ENCODE data around the gene MESD. TPM values are rescaled to one million over a fixed set of nuclear protein-coding genes. Genes with fewer than 3 reads are reported as not detected.

The MESD gene
- total and polyA plus RNA-seq, 4 experiments from 2014 or later, result 32.2 to 44.6 (median 39.5) TPM

GRCh38 chr15:81024265-81024872 lies 34.8 kb upstream of the MESD start:
- no peak overlapping the region for H3K4me3 Mint-ChIP-seq
- peaks cover 0 to 1% of the 10 kb centered on the region in 2 donors for H3K27me3 Mint-ChIP-seq
- DNase-seq, result no peak
- no peak overlapping the region for H3K27ac ChIP-seq (ENCODE audit: low read depth, low read length)
- POLR2A ChIA-PET (ENCODE audit: partially characterized antibody), result no interaction called here
- peaks cover 11 to 18% (median 15%) of the 10 kb centered on the region in 4 donors for H3K4me1 Mint-ChIP-seq
- H3K27ac Mint-ChIP-seq, result peak overlapping the region in 2 of 7 donors; percentile 9 to 23
- no peaks in the 10 kb centered on the region for H3K27me3 ChIP-seq (ENCODE audit: insufficient read depth, low read length)
- no peaks in the 10 kb centered on the region for H3K36me3 ChIP-seq (ENCODE audit: insufficient read depth, low read length)
- peaks cover 11% of the 10 kb centered on the region for H3K4me1 ChIP-seq (ENCODE audit: insufficient read depth, low read length)
- H3K4me3 ChIP-seq (ENCODE audit: low read length in 2 of 2), result no peak overlapping the region
- intact Hi-C loops (cut with micrococcal nuclease), result no loop called here
- H3K9me3 Mint-ChIP-seq, result peaks cover 0 to 3% (median 0%) of the 10 kb centered on the region in 8 donors
- peaks cover 0 to 4% of the 10 kb centered on the region in 2 donors for H3K36me3 Mint-ChIP-seq
- CTCF ChIA-PET (ENCODE audit: partially characterized antibody), result interaction anchor here (1.0 to 1.2 kb wide), 2 partner anchors 29 to 242 kb away, joined by 3 read pairs; no protein-coding TSS in a partner anchor
- no peaks in the 10 kb centered on the region for H3K9me3 ChIP-seq (ENCODE audit: control insufficient read depth in 1 of 2, low read length in 2 of 2)

- ChIA-PET POLR2A (ENCODE audit: partially characterized antibody) (no interaction called here), CTCF (ENCODE audit: partially characterized antibody) (interaction anchor here (1.0 to 1.2 kb wide), 2 partner anchors 28 to 242 kb away, joined by 3 read pairs; no protein-coding TSS in a partner anchor)
- H3K4me1 Mint-ChIP-seq, result peaks cover 11 to 18% (median 15%) of the 10 kb centered on the region in 4 donors
- DNase-seq, result no peak
- peaks cover 0 to 1% of the 10 kb centered on the region in 2 donors for H3K27me3 Mint-ChIP-seq
- H3K4me3 Mint-ChIP-seq, result peak overlapping the region in 7 of 8 donors; percentile 7 to 52 (median 39)
- no peaks in the 10 kb centered on the region for H3K9me3 Mint-ChIP-seq
- H3K36me3 ChIP-seq (ENCODE audit: insufficient read depth, low read length), result no peaks in the 10 kb centered on the region
- H3K27ac Mint-ChIP-seq, result peak overlapping the region in 3 of 7 donors; percentile 2 to 59 (median 53)
- intact Hi-C loops (cut with micrococcal nuclease), result no loop called here
- H3K4me1 ChIP-seq (ENCODE audit: insufficient read depth, low read length), result peaks cover 11% of the 10 kb centered on the region
- H3K27ac ChIP-seq (ENCODE audit: low read depth, low read length), result no peak overlapping the region
- no peaks in the 10 kb centered on the region for H3K27me3 ChIP-seq (ENCODE audit: insufficient read depth, low read length)
- peaks cover 0 to 4% of the 10 kb centered on the region in 2 donors for H3K36me3 Mint-ChIP-seq
- H3K9me3 ChIP-seq (ENCODE audit: control insufficient read depth in 1 of 2, low read length in 2 of 2), result no peaks in the 10 kb centered on the region
- no peak overlapping the region for H3K4me3 ChIP-seq (ENCODE audit: low read length in 2 of 2)
Observed at GRCh38 chr15:81023483-81024264, 34.1 kb upstream of the MESD start.

- Histone ChIP-seq H3K36me3 (ENCODE audit: insufficient read depth, low read length) (no peaks in the 10 kb centered on the region), H3K27ac (ENCODE audit: low read depth, low read length) (no peak overlapping the region), H3K27me3 (ENCODE audit: insufficient read depth, low read length) (no peaks in the 10 kb centered on the region), H3K4me3 (ENCODE audit: low read length in 2 of 2) (no peak overlapping the region), H3K9me3 (ENCODE audit: control insufficient read depth in 1 of 2, low read length in 2 of 2) (no peaks in the 10 kb centered on the region), H3K4me1 (ENCODE audit: insufficient read depth, low read length) (peaks cover 11% of the 10 kb centered on the region)
- intact Hi-C loops (cut with micrococcal nuclease), result no loop called here
- Mint-ChIP-seq H3K4me3 (no peak overlapping the region), H3K9me3 (no peaks in the 10 kb centered on the region), H3K4me1 (peaks cover 13 to 18% (median 15%) of the 10 kb centered on the region in 4 donors), H3K36me3 (peaks cover 0 to 4% of the 10 kb centered on the region in 2 donors), H3K27ac (no peak overlapping the region), H3K27me3 (peaks cover 0 to 1% of the 10 kb centered on the region in 2 donors)
- DNase-seq, result no peak
- CTCF ChIA-PET (ENCODE audit: partially characterized antibody), result interaction anchor here (1.0 kb wide), 1 partner anchor 245 kb away, joined by 3 read pairs; no protein-coding TSS in a partner anchor
- POLR2A ChIA-PET (ENCODE audit: partially characterized antibody), result no interaction called here
Observed at GRCh38 chr15:81021321-81021720, 31.7 kb upstream of the MESD start.

GRCh38 chr15:81018197-81018596 lies 28.6 kb upstream of the MESD start:
- Mint-ChIP-seq H3K36me3 (peaks cover 3 to 5% of the 10 kb centered on the region in 2 donors), H3K4me3 (no peak overlapping the region), H3K4me1 (peaks cover 3 to 9% (median 4%) of the 10 kb centered on the region in 4 donors), H3K27me3 (no peaks in the 10 kb centered on the region), H3K27ac (peak overlapping the region in 1 of 7 donors; percentile 18), H3K9me3 (no peaks in the 10 kb centered on the region)
- ChIA-PET POLR2A (ENCODE audit: partially characterized antibody) (no interaction called here), CTCF (ENCODE audit: partially characterized antibody) (interaction anchor here (1.0 kb wide), 1 partner anchor 248 kb away, joined by 3 read pairs; no protein-coding TSS in a partner anchor)
- H3K36me3 ChIP-seq (ENCODE audit: insufficient read depth, low read length), result no peaks in the 10 kb centered on the region
- no peaks in the 10 kb centered on the region for H3K27me3 ChIP-seq (ENCODE audit: insufficient read depth, low read length)
- DNase-seq, result no peak
- intact Hi-C loops (cut with micrococcal nuclease), result no loop called here
- H3K9me3 ChIP-seq (ENCODE audit: control insufficient read depth in 1 of 2, low read length in 2 of 2), result no peaks in the 10 kb centered on the region
- H3K4me1 ChIP-seq (ENCODE audit: insufficient read depth, low read length), result peaks cover under 1% of the 10 kb centered on the region
- no peak overlapping the region for H3K4me3 ChIP-seq (ENCODE audit: low read length in 2 of 2)
- H3K27ac ChIP-seq (ENCODE audit: low read depth, low read length), result no peak overlapping the region

GRCh38 chr15:81016489-81017068 lies 27.0 kb upstream of the MESD start:
- POLR2A ChIA-PET (ENCODE audit: partially characterized antibody), result no interaction called here
- H3K27me3 ChIP-seq (ENCODE audit: insufficient read depth, low read length), result no peaks in the 10 kb centered on the region
- Mint-ChIP-seq H3K27me3 (no peaks in the 10 kb centered on the region), H3K4me1 (peaks cover 4 to 13% (median 4%) of the 10 kb centered on the region in 4 donors), H3K36me3 (peaks cover 3 to 5% of the 10 kb centered on the region in 2 donors), H3K9me3 (no peaks in the 10 kb centered on the region), H3K4me3 (no peak overlapping the region), H3K27ac (peak overlapping the region in 1 of 7 donors; percentile 0)
- intact Hi-C loops (cut with micrococcal nuclease), result no loop called here
- CTCF ChIA-PET (ENCODE audit: partially characterized antibody), result no interaction called here
- no peak overlapping the region for H3K27ac ChIP-seq (ENCODE audit: low read depth, low read length)
- H3K9me3 ChIP-seq (ENCODE audit: control insufficient read depth in 1 of 2, low read length in 2 of 2), result no peaks in the 10 kb centered on the region
- H3K4me3 ChIP-seq (ENCODE audit: low read length in 2 of 2), result no peak overlapping the region
- no peak for DNase-seq
- no peaks in the 10 kb centered on the region for H3K4me1 ChIP-seq (ENCODE audit: insufficient read depth, low read length)
- H3K36me3 ChIP-seq (ENCODE audit: insufficient read depth, low read length), result no peaks in the 10 kb centered on the region

- H3K9me3 Mint-ChIP-seq, result no peaks in the 10 kb centered on the region
- no peaks in the 10 kb centered on the region for H3K27me3 ChIP-seq (ENCODE audit: insufficient read depth, low read length)
- H3K4me3 ChIP-seq (ENCODE audit: low read length in 2 of 2), result no peak overlapping the region
- H3K36me3 Mint-ChIP-seq, result peaks cover 3 to 5% of the 10 kb centered on the region in 2 donors
- no peak for DNase-seq
- no peak overlapping the region for H3K27ac ChIP-seq (ENCODE audit: low read depth, low read length)
- no peak overlapping the region for H3K27ac Mint-ChIP-seq
- CTCF ChIA-PET (ENCODE audit: partially characterized antibody), result interaction anchor here (1.4 kb wide), 1 partner anchor 250 kb away, joined by 3 read pairs; no protein-coding TSS in a partner anchor
- H3K4me1 ChIP-seq (ENCODE audit: insufficient read depth, low read length), result no peaks in the 10 kb centered on the region
- POLR2A ChIA-PET (ENCODE audit: partially characterized antibody), result interaction anchor here (0.7 to 1.2 kb wide), 2 partner anchors 14 to 281 kb away, joined by 3 to 5 read pairs; partner anchors contain the start of gene TLNRD1
- no peak overlapping the region for H3K4me3 Mint-ChIP-seq
- H3K36me3 ChIP-seq (ENCODE audit: insufficient read depth, low read length), result no peaks in the 10 kb centered on the region
- intact Hi-C loops (cut with micrococcal nuclease), result no loop called here
- peaks cover 5 to 15% (median 7%) of the 10 kb centered on the region in 4 donors for H3K4me1 Mint-ChIP-seq
- H3K9me3 ChIP-seq (ENCODE audit: control insufficient read depth in 1 of 2, low read length in 2 of 2), result no peaks in the 10 kb centered on the region
- H3K27me3 Mint-ChIP-seq, result no peaks in the 10 kb centered on the region
Observed at GRCh38 chr15:81015621-81016488, 26.2 kb upstream of the MESD start.
